ENCODE measurements around the gene SUCLG1. TPM values are rescaled to one million over a fixed set of nuclear protein-coding genes. Genes with fewer than 3 reads are reported as not detected.

Gene SUCLG1
- total RNA-seq, 1 experiment from 2014 or later = 91.8 TPM

DNA sequence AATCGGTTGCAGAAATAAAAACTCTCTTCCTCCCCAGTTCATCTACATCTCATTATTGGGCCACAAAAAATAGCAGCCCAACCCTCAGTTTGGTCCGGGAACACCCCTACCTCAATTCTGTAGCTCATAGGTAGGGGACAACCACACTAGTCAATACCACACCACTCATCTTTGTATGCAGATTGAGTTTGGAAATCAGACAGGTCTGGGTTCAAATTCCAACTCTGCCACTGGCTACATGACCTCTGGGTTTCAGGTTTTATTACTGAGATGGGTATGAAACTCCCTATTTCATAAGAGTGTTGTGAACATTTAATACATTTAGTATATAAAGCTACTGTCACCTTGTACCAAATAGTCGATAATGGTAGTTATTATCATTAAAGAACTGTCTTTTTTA is 2.2 kb upstream of the SUCLG1 start:
- no peak for DNase-seq (ENCODE audit: low spot score)

DNA sequence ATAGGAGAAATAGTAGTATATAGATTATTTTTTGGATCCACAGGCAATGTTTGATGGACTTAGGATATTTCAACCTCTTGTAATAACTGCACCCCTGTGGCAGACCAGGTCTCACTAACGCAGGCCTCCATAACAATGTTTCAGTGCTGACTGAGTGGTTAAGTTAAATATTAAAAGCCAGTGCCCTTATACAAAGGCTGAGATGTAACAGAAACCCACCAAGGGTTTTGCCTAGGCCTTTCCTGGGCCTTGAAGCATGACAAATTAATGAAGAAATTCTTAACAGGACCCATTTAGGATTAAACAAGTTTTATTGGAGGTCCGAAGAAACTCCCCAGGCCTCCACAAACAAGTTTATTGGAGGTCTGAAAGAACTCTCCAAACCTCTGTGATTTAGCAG is 1.6 kb upstream of the SUCLG1 start:
- DNase-seq (ENCODE audit: low spot score) = no peak

DNA sequence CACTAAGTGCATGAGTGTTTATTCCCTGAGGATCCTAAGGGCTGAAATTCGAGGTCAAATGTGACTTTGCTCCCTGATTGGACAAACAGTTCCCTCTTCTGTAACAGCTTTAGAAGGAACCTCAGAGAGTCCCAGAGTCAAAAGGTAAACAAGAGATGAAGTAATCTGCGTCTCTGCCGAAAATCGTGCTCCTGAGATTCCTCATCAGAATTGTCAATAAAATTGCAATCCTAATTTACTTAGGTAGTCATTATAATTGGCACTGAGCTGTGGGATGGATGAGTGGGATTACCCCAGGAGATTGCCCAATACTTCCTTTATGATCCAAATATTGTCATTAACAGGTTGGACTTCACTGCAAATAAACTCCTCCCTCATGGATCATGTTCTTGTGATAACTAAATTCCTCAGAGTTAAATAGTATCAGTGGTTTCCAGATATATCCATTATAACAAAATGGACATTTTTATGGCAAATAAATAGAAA is 907 bp upstream of the SUCLG1 start:
- no peak for DNase-seq (ENCODE audit: low spot score)

DNA sequence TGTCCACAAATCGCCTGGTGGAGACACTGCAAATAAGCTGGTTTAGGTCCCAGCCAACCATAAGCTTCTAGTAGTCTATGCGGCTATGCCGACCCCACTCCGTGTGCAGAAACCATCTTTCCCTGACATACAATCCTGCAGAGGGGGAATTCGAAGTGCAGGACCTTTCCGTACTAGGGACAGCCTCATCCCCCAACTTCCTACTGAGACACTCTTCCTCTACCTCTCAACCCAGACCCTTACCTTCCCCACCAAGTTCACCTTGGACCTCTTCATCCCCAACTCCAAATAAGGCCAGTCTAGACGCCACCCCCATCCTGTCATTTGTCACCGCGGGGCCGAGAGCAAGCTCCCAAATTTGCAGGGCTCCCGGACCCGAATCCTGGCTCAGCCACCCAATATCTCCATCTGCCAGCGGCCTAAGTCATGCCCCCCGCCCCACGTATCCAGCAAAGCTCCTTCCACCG is 496 bp downstream of the SUCLG1 start:
- DNase-seq (ENCODE audit: low spot score) = no peak

DNA sequence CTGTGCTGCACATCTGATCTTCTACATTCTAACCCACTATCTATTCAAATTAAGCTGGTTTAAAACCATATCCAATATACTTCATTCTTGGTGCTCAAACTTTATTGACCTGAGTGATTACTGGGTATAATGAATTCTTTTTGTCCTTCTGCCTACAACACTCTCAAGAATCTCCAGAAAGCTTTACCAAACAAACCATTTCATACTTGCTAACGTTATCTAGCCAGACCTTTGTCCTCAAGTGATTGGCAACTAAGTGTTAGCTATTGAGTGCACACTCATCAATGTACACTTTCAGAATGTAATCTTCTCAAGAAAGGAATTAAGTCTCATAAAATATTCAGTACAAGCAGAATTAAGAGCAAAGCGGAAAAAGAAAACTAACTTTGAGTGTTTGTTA is 1.4 kb downstream of the SUCLG1 start:
- no peak for DNase-seq (ENCODE audit: low spot score)

DNA sequence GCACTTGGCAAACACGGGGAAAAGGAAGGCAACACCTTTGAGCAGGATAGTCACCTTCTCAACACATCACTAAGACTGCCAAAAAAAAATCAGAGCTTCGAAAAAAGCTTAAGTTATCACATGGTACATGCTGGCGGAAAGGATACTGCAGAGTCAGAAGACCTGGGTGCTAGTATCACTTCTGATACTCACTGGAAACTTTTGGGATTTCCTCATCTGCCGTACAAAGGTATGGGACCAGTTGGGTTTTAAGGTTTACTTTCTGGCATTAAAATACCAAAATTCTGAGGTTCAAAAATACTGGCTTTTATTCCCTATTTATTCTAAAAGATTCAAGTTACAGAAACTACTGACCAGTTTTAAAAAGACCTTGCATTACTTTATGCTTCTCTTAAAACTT is 2.9 kb downstream of the SUCLG1 start:
- DNase-seq (ENCODE audit: low spot score) = no peak

DNA sequence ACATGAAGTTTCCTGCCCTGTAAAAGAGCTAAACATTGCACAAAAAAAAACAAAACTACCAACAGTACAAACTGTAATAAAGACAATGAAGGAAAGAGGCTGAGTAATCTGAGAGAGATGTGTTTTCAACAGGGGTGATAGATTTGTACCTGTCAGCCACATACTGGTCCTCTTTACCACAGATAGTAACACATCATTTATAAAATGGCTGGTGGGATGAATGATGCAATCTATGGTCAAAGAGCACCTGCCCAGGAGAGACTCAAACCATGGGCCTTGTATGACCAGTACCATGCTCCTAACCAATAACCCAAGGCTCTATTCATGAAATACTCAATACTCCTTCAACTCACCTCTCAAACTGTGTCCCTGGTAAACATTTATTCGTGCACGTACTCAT is 4.5 kb downstream of the SUCLG1 start:
- no peak for DNase-seq (ENCODE audit: low spot score)

DNA sequence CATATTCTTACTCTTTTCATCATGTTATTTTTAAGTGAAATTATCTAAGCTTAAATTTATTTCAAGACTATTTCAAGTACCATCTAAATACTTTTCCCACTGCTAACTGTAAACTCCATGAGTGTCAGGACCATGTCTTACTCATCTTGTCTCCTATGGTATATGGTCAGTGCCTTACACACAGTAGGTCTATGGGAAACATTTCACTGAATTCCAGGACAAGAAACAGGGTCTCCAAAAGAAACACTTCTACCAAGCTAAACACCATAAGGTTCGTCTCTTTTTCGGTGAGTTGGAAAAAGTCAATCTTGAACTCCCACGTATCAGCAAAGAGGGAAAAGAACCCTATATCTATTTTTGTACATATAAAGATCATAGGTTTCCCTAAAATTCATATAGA is 6.5 kb downstream of the SUCLG1 start:
- no peak for DNase-seq (ENCODE audit: low spot score)

DNA sequence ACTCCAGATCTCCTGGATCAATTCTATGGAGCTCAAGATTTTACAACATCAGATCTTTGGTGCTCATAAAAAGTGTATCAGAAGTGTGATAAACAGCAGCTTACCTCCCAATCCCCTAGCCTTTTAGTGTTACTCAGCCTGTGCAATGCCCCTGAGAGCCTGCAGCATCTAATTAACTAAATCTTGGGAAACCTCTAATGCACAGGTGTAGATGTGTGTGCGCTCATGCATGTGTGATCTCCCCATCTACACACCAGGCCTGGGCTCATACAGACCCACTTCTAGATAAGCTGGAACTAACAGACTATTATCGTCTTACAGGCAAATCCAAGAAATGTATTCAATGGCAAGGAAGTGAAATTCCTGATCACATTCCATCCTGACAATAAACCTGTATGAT is 7.5 kb downstream of the SUCLG1 start:
- no peak for DNase-seq (ENCODE audit: low spot score)

DNA sequence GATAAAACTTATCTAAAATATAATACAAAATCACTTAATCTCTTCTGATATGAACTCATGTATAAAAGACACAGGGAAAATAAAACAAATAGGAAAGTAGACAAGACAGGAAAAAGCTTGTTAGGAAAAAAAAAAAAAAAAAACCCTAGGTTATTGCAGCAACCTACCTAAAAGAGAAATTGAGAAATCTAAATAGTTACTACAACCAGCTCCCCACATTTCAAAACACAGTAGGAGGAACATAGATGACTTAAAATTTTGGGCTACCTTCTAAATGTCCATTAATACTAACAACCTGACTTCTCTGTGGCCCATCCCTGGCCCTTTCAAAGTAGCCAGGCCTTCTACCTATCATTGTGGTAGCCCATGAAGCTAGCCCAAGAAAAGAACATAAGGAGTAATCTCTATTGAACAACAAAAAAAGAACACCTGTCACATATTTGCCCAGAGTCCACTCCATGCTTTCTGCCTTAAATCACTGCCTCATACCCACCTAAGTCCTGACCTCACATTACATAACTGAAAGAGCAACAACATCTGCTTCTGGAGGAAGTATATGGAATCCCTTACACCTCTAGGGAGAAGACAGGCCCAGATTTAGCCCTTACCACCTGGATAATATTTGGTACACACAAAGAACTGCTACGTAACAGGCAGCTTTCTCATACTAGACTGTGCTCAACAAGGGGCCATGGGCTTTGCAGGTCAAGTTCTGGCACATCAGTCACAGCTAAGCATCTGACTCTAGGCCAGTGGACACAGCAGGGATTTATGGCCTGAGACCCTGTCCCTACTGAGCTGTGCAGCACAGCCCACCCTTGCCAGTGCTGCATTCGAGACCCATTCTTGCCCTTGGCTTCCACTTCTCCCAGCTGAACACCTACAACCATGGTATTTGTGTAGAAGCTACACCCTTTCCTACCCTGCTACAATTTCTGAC is 8.5 kb downstream of the SUCLG1 start:
- no peak for DNase-seq (ENCODE audit: low spot score)

DNA sequence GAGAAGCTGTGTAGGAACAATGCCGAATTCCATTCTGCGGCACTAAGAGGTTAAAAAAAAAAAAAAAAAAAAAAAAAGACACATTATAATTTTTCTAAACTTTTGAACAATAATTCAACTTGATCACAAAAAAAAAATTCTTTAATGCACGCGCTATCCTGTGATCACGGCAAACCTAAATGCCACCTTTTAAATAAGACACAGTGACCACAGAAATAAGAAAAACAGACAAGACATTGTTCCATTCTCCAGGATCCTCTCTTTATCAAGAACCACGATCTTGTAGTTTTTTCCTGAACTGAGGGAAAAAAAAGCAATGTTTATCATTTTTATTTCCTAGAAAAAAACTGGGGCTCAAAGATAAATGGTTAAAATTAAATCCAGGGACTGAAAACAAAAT is 9.4 kb downstream of the SUCLG1 start:
- no peak for DNase-seq (ENCODE audit: low spot score)

DNA sequence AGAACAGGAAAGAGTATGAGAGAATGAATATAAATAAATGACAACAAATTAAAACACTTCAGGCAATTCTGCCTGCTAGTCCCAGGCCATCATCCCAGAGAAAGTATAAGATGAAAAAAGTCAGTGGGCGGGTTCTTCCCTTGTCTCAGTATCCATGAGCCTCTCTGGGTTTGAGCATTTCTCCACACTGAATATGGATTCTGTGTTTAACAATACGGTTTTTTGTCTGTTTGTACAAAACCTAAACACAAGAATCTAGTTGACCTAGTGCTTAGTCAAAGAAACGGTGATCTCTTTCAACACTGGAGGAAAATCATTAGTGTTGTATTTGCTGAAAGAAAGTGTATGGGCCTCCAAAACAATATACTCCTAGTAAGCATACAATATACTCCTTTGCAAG is 10.0 kb downstream of the SUCLG1 start:
- no peak for DNase-seq (ENCODE audit: low spot score)

DNA sequence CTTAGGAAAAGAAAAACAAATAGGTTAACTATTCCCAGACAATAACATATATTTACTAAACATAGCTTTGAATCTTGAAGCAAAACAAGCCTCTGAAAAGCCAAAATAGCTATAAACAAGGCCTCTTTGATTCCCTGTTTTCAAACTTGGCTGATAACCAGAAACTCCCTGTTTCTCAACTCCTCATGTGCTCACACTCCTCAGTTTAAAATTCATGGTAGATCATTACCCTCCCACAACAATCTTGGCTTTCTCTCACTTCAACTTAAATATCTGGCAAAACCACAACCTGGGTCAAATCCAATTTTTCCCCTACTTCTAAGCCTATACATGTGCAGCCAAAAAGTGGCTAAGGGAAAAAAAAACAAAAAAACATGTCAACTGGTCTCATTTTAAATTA is 15.6 kb downstream of the SUCLG1 start:
- DNase-seq (ENCODE audit: low spot score) = no peak

DNA sequence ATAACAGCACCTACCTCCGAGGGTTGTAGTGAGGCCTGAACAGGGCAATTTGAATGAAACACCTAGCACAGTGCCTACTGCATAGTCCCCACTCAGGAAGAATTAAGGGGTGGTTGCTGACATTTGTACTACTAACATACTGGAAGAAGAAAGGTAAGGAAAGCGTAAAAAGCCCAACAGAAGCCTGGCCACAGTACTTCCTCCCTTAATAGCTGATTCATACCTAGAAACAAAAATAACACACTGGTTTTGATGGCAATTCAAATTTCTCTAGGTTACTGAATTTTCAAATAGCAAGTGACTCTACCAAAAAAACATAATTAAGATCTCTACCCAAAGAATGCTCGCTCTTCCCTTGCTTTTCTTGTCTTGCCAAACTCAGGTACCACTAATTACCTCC is 16.2 kb downstream of the SUCLG1 start:
- DNase-seq (ENCODE audit: low spot score) = no peak

DNA sequence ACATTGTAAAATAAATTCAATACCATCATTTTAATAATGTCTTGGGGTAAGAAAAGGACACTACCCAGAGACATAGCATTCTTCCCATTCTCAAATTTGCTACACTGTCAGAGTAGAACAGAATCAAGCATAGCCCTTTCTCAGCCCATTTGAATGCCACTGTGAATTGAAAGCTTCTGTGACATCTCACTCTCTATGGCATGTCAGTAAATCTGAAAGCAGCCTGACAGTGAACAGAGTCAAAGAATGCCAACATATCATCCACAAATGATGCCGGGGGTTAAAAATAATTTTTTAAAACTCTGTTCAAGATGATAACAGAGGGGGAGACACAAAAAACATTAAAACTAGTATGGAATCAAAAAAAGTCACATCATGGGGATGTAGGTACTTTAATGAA is 17.6 kb downstream of the SUCLG1 start:
- DNase-seq (ENCODE audit: low spot score) = no peak

DNA sequence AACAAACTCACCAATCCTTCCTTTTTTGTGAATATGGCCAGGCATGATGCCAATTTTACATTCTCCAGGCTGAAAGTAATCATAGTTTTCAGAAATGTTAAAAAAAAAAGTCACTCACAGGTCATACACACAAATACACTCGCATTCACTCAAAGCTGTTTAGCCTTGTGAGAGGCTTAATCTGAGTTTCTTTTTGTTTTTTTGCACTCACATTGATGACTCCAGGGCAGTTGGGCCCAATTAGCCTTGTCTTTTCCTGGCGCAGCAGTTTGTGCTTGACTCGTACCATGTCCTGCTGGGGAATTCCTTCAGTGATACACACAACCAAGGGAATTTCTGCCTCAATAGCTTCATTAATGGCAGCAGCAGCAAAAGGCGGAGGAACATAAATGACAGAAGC is 18.0 kb downstream of the SUCLG1 start:
- no peak for DNase-seq (ENCODE audit: low spot score)

DNA sequence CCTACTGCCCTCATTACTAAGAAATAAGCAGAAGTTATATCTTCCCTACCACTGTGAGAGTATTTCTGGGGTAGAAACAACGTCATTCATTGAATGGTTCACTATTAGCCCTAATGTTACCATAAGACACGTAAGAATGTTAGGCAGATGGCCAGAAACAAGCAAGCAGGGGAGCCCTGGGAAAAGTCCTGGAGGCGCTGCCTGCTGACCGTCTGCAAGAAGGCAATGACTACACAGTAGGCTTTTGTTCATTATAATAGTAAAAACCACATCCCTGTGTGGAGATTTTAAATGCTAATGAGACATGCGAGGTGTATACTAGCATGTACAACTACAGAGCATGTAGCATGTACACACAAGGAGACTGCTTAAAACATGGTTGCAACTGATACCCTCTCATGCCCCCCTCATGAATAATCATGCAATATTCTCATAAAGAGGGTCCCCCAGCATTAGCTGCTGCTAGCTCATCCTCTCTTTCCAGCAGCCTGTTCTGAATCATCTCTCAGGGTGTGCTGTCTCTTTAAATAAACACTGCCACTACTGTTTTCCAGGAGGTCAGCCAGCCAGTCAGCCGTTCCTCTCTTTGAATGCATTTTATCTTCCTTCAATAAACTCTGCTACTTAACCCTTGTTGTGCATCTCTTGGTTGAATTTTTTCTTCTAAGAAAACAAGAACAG is 23.6 kb downstream of the SUCLG1 start:
- no peak for DNase-seq (ENCODE audit: low spot score)

DNA sequence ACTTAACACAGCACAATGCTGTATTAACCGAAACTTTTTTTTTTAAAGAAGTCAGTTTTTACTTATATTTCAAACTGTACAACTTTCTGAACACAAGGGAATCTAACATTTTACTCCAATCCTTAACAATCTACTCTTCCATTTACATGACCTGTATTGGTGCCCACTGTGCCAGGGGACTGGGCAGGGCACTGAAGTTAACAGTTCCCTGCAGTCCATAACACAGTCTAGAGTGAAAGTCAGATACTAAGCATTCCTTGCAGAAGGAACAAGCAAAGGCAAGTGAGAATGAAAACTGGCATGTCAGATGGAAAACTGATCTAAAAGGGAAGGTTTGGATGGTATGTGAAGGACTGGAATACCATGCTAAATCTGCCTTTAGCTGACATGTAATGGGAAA is 29.8 kb downstream of the SUCLG1 start:
- DNase-seq (ENCODE audit: low spot score) = no peak

DNA sequence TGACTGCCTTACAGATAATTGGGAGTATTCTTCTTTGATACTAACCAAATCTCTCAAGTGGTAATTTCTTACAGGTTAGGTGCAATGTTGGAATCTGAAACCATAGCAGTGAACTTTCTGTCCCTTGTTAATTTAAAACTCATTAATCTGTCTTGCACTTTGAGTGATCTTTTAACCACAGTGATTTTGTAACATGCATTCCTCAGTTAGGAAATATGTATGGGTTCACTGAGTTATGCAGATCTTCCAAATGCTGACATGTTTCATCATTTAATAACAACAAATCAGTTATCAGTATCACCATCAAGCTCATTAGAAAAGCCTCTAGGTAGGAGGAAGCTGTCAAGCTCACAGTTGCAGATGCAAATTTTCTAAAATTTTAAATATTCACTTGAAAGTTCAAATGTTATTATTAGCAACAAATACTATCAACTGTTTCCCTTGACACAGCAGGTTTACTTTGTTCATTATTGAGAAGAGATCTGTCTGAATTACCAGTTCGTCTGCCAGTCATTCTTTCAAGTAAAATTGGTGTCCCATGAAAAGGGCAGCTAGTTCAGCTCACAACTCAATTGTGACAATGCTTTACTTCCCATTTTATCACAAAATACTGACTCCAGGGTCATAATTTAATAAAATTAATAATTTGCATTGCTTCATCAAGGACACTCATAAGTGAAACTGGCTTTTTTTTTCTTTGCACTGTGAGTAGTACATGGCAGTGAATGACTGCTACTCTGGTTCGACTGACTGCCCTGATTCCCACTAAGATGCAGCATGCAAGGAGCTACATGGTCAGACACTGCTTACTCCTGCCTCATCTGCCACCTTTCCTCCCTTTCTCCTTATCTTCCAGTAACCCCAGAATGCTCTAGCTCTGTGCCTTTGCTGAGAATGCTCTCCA is 31.6 kb downstream of the SUCLG1 start:
- DNase-seq (ENCODE audit: low spot score) = no peak

DNA sequence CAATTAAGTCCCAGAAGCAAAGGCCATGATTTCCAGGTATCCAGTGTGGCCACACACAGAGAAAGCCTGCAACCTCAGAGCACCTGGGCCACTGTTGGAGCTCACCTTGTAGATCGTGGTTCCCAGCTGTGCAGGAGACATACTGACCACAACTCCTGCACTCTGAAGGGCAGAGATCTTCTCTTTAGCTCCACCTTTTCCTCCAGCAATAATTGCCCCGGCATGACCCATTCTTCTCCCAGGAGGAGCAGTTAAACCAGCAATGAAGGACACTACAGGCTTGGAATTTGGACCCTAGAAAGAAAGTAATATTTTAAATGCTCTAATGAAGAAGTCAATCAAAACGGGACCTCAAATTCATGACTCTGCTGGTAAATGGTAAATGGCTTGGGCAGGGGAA is 33.8 kb downstream of the SUCLG1 start:
- no peak for DNase-seq (ENCODE audit: low spot score)

DNA sequence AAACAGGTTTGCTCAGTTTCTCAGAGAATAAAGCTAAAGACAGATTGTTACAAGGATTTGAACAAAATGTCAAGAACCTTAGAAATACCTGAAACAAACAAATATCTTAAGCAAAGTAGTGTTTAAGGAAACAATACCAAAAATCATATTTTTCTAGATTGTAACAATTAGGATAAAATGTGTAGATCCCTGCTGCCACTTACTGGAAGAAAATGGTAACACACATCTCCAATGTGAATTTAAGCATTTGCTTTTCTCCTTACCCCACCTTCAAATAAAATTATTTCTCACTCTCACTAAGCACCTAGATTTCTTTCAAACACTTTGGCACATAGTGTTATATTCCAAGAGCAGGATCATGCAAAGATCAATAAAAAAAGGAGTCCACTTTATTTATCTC is 34.9 kb downstream of the SUCLG1 start:
- DNase-seq (ENCODE audit: low spot score) = no peak

DNA sequence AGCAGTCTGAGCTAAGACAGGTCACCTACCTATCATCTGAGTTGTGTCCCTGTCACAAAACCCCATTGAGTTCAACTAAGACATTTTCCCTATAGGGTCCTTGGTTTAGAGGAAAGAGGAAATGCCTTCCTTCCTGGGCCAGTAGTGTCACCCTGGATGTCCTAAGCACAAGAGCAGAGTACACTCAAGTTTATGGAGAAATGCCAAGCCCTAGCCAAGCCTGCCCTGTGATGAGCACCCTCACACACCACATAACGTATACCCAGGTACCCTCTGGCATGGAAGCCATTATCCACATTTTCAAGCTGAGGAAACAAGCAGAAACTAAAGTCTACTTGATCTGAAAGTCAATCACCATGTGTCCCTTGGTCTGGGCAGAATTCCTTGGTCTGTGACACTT is 37.3 kb downstream of the SUCLG1 start:
- DNase-seq (ENCODE audit: low spot score) = no peak

All from H4 (cell line).